HG03571 (cell line): Measurements from ENCODE around the gene SPARC.

ENCODE experiments used
- ATAC-seq: cut with Tn5 transposase; IDR thresholded peaks from one replicate; pipeline ENCODE4 v1.9.1; 2021; ENCODE audit not compliant: unreplicated experiment

The SPARC gene

GRCh38 chr5:151661968-151662732 lies 24.6 kb downstream of the SPARC start:
- ATAC-seq = peak; percentile 62

GRCh38 chr5:151660616-151661495 lies 25.9 kb downstream of the SPARC start:
- ATAC-seq = no peak

- peak; percentile 62 for ATAC-seq
Observed at GRCh38 chr5:151659001-151659754, 27.5 kb downstream of the SPARC start.

- no peak for ATAC-seq
Observed at GRCh38 chr5:151657114-151657513, 29.6 kb downstream of the SPARC start.

GRCh38 chr5:151656311-151656710 lies 30.4 kb downstream of the SPARC start:
- ATAC-seq = no peak

- peak; percentile 92 for ATAC-seq
Observed at GRCh38 chr5:151651997-151652645, 34.6 kb downstream of the SPARC start.

- no peak for ATAC-seq
Observed at GRCh38 chr5:151648988-151649387, 37.7 kb downstream of the SPARC start.

- ATAC-seq = no peak
Observed at GRCh38 chr5:151648089-151648488, 38.6 kb downstream of the SPARC start.

- ATAC-seq = no peak
Observed at GRCh38 chr5:151647320-151647861, 39.3 kb downstream of the SPARC start.

- no peak for ATAC-seq
Observed at GRCh38 chr5:151646334-151646733, 40.4 kb downstream of the SPARC start.

GRCh38 chr5:151643388-151643787 lies 43.3 kb downstream of the SPARC start:
- ATAC-seq = no peak

GRCh38 chr5:151642472-151643140 lies 44.1 kb downstream of the SPARC start:
- ATAC-seq = no peak

GRCh38 chr5:151638619-151639018 lies 48.1 kb downstream of the SPARC start:
- ATAC-seq = no peak

GRCh38 chr5:151637676-151638075 lies 49.0 kb downstream of the SPARC start:
- ATAC-seq = no peak

GRCh38 chr5:151633892-151634291 lies 52.8 kb downstream of the SPARC start:
- no peak for ATAC-seq

GRCh38 chr5:151632941-151633340 lies 53.8 kb downstream of the SPARC start:
- ATAC-seq = no peak

- no peak for ATAC-seq
Observed at GRCh38 chr5:151632524-151632923, 54.2 kb downstream of the SPARC start.

- no peak for ATAC-seq
Observed at GRCh38 chr5:151631941-151632340, 54.8 kb downstream of the SPARC start.

GRCh38 chr5:151630088-151630487 lies 56.6 kb downstream of the SPARC start:
- no peak for ATAC-seq
